Stimulated activated memory B cell treated with anti-CD40 and anti-IgM and Interleukin-4, amounts not matched to agents 10 μg/mL and 1 μg/mL and 100 μg/mL, for 72 hours (primary cell): ENCODE results near the gene PBX2.

ENCODE experiments used
- ATAC-seq: fragments of 150-1000 bp; cut with Tn5 transposase; 2 replicates; pipeline ENCODE4 v1.10.0; 2021
- H3K27ac Mint-ChIP-seq: one replicate; pipeline ENCODE4 v1.8.0; 2022; ENCODE audit warnings: mild to moderate bottlenecking, mixed read lengths
- H3K27me3 Mint-ChIP-seq: one replicate; pipeline ENCODE4 v1.8.0; 2022; ENCODE audit warnings: mixed read lengths
- H3K36me3 Mint-ChIP-seq: one replicate; pipeline ENCODE4 v1.8.0; 2022; ENCODE audit warnings: mixed read lengths
- H3K4me1 Mint-ChIP-seq: one replicate; pipeline ENCODE4 v1.8.0; 2022; ENCODE audit warnings: mixed read lengths
- H3K4me3 Mint-ChIP-seq: one replicate; pipeline ENCODE4 v1.8.0; 2022; ENCODE audit warnings: mild to moderate bottlenecking, moderate library complexity, mixed read lengths
- H3K9me3 Mint-ChIP-seq: one replicate; pipeline ENCODE4 v1.8.0; 2022; ENCODE audit warnings: mixed read lengths

PBX2 gene

DNA sequence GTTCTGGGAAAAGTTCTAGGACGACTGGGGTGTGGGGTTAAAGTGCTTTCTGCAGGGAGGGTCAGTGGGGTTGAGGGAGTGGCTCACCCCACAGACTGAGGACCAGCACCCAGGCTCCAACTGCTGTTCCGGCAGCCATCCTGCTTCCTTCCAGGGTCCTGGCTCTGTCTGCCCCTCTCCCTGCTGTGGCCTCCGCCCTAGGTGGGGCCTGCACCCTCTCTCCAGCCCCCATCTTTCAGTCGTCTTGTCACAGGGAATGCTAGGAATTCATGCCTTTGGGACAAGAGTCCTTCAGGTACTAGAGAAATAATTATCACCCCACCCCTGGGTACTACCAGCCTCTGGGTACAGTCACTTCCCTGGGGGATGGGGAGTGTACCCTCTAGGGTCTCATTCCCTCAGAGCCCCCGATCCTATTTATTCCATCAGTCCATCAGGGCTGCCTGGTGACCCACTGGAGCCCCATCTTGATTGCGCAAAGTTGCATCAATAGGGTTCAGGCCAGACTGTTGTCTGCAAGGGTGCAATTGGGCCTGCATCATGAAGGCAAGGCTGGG lies 5.8 kb downstream of the PBX2 start, which contains the start of gene AGER:
Gene AGER (minus strand): TSS at position 170 of the 557 bp plus-strand sequence. CDS start 31 bp downstream, at position 139.
- H3K9me3 Mint-ChIP-seq: no peaks in the 10 kb centered on the region
- no peaks in the 10 kb centered on the region for H3K27me3 Mint-ChIP-seq
- no peak for ATAC-seq
- peaks cover 65% of the 10 kb centered on the region for H3K4me1 Mint-ChIP-seq
- no peak within 1 kb of the TSS for H3K4me3 Mint-ChIP-seq
- H3K27ac Mint-ChIP-seq: no peak within 1 kb of the TSS
- peaks cover 52% of the 10 kb centered on the region for H3K36me3 Mint-ChIP-seq

DNA sequence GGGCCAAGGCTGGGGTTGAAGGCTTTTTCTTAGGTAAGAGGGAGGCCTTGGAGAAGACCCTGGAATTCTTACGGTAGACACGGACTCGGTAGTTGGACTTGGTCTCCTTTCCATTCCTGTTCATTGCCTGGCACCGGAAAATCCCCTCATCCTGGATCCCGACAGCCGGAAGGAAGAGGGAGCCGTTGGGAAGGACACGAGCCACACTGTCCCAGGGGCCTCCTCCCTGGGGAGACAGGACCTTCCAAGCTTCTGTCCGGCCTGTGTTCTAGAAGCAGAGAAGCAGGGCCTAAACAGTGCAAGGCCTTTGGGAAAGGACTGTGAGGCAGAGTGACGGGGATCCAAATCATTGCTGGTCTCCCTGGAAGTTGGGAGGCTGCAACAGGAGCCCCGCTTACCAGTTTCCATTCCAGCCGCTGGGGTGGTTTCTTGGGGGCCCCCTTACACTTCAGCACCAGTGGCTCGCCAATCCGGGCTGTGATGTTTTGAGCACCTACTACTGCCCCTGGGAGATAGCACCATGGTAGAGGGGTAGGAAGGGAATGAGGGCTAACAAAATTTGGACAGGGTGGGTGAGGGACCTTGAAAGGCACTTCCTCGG lies 6.4 kb downstream of the PBX2 start:
- no peaks in the 10 kb centered on the region for H3K9me3 Mint-ChIP-seq
- H3K27me3 Mint-ChIP-seq: no peaks in the 10 kb centered on the region
- H3K4me3 Mint-ChIP-seq: no peak overlapping the region
- ATAC-seq: no peak
- H3K36me3 Mint-ChIP-seq: peaks cover 52% of the 10 kb centered on the region
- peaks cover 65% of the 10 kb centered on the region for H3K4me1 Mint-ChIP-seq
- no peak overlapping the region for H3K27ac Mint-ChIP-seq

GRCh38 chr6:32183030-32183429 lies 7.0 kb downstream of the PBX2 start:
- no peaks in the 10 kb centered on the region for H3K27me3 Mint-ChIP-seq
- no peak for ATAC-seq
- peak overlapping the region; percentile 23 for H3K27ac Mint-ChIP-seq
- peaks cover 53% of the 10 kb centered on the region for H3K36me3 Mint-ChIP-seq
- peaks cover 63% of the 10 kb centered on the region for H3K4me1 Mint-ChIP-seq
- H3K9me3 Mint-ChIP-seq: no peaks in the 10 kb centered on the region
- no peak overlapping the region for H3K4me3 Mint-ChIP-seq

- Mint-ChIP-seq H3K36me3 (peaks cover 50% of the 10 kb centered on the region), H3K4me1 (peaks cover 61% of the 10 kb centered on the region), H3K4me3 (no peak overlapping the region), H3K27ac (peak overlapping the region; percentile 23), H3K9me3 (no peaks in the 10 kb centered on the region), H3K27me3 (no peaks in the 10 kb centered on the region)
- ATAC-seq: no peak
Observed at GRCh38 chr6:32182555-32182981, 7.4 kb downstream of the PBX2 start.

DNA sequence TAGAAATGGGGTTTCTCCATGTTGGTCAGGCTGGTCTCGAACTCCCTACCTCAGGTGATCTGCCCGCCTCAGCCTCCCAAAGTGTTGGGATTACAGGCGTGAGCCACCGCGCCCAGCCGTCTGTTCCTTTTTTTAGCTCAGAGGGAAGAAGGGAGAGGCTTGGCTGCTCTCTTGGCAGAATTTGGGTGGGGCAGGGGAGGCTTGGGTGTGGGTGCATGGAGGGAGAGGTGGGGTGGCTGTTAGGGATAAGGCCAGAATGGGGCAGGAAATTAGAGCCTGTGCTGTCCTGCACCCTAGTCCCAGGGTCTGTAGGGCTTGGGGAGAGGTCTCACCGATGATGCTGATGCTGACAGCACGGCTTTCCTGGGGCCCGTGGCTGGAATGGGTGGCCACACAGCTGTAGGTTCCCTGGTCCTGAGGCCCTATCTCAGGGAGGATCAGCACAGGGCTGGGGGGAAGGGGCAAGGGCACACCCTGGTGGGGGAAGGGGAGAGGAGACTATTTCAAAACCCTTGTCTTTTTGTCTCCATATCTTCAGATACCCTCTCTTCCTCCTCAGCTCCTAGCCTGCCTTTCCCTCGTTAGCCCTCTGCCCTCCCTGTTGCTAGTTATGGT lies 8.0 kb downstream of the PBX2 start:
- no peaks in the 10 kb centered on the region for H3K9me3 Mint-ChIP-seq
- ATAC-seq: no peak
- H3K27ac Mint-ChIP-seq: peak overlapping the region; percentile 23
- H3K4me1 Mint-ChIP-seq: peaks cover 61% of the 10 kb centered on the region
- H3K27me3 Mint-ChIP-seq: no peaks in the 10 kb centered on the region
- H3K36me3 Mint-ChIP-seq: peaks cover 44% of the 10 kb centered on the region
- H3K4me3 Mint-ChIP-seq: no peak overlapping the region

GRCh38 chr6:32181148-32181702 lies 8.8 kb downstream of the PBX2 start:
- Mint-ChIP-seq H3K27ac (no peak overlapping the region), H3K9me3 (no peaks in the 10 kb centered on the region), H3K4me3 (no peak overlapping the region), H3K36me3 (peaks cover 36% of the 10 kb centered on the region), H3K27me3 (no peaks in the 10 kb centered on the region), H3K4me1 (peaks cover 61% of the 10 kb centered on the region)
- ATAC-seq: no peak

- peaks cover 28% of the 10 kb centered on the region for H3K36me3 Mint-ChIP-seq
- peak overlapping the region; percentile 86 for H3K27ac Mint-ChIP-seq
- H3K4me1 Mint-ChIP-seq: peaks cover 63% of the 10 kb centered on the region
Observed at GRCh38 chr6:32179766-32180405, 10.1 kb downstream of the PBX2 start.

DNA sequence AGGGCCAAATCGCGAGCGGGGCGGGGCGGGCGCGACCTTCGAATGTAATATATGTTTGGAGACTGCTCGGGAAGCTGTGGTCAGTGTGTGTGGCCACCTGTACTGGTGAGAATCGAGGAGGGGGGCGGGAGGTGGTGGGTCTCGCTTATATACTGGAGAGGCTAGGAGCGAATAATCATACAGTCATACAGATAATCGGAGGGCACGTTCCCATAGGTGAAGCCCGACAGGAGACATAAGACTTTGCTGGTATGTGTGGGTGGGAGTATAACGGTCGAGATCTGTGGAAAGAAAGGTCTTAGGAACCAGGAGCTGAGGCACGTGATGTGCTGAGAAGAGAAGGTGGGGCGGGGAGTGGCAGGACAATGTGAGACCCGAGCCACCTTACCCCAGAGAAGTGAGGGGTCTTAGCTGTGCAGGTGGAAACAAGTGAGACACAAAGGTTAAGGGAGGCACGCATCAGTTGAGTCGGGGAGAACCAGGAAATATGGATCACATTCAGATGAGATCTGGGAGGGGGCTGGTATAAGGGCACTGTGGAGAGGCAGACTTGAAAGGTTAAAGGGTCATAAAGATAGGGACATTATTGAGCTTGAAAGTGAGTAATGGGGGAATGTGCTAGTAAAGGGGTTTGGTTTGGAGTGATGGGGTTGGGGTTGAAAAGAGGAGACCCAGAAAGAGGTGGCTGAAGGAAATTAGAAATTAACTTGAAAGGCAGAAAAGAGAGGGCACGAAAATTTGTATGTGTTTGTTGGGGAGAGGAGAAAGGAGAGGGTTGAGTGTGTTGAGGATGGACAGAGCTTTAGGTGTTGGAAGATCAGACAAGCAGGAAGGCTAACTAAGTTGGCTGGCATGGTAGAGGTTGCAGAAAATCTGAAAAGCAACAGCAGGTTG lies 11.2 kb downstream of the PBX2 start:
- Mint-ChIP-seq H3K4me3 (peak overlapping the region; percentile 86), H3K4me1 (peaks cover 70% of the 10 kb centered on the region), H3K27ac (peak overlapping the region; percentile 86), H3K27me3 (no peaks in the 10 kb centered on the region), H3K9me3 (no peaks in the 10 kb centered on the region), H3K36me3 (peaks cover 28% of the 10 kb centered on the region)
- ATAC-seq: no peak

More at GRCh38 chr6:32179766-32180405, 10.1 kb downstream of the PBX2 start:
- H3K27me3 Mint-ChIP-seq: no peaks in the 10 kb centered on the region
- H3K9me3 Mint-ChIP-seq: no peaks in the 10 kb centered on the region
- peak overlapping the region; percentile 47 for H3K4me3 Mint-ChIP-seq
- no peak for ATAC-seq

- peak within 1 kb of the TSS; percentile 86 for H3K27ac Mint-ChIP-seq
- H3K4me1 Mint-ChIP-seq: peaks cover 78% of the 10 kb centered on the region
- ATAC-seq: peak; percentile 95
- H3K9me3 Mint-ChIP-seq: no peaks in the 10 kb centered on the region
- H3K4me3 Mint-ChIP-seq: peak within 1 kb of the TSS; percentile 86
- H3K27me3 Mint-ChIP-seq: no peaks in the 10 kb centered on the region
- peaks cover 28% of the 10 kb centered on the region for H3K36me3 Mint-ChIP-seq
Observed at GRCh38 chr6:32177788-32178546, 12.0 kb downstream of the PBX2 start, which contains the start of gene RNF5. RNF5 (plus strand) TSS chr6:32178405; CDS start chr6:32178512, 107 bp downstream.

DNA sequence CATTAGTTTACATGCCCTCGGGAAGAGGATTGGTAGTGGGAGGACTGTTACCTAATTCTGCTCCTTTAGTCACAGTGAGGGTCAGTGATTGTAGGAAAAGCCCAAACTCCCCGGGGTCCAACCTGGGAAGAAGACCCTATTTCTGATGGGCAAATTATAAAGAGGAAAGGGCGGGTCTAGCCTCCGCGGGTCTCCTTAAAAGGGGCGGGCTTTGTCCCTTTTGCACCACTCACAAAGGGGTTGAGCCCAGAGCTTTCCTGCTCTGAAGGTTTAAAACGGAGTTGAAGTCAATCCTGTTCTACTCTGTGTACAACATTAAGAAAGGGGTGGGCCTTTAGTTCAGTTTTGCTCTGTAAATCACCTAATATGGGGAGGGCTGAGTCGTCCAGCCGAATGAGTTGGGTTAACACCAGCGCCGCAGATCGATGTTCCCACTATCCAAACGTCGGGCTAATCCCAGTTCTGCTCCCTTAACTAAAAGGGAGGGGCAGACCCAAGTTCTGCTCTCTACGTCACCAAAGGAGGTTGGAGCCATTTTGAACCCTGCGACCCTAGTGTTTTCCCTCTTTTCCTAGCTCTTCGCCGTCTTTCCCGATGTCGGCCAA lies 12.7 kb downstream of the PBX2 start:
- ATAC-seq: no peak
- Mint-ChIP-seq H3K9me3 (no peaks in the 10 kb centered on the region), H3K27me3 (no peaks in the 10 kb centered on the region)

DNA sequence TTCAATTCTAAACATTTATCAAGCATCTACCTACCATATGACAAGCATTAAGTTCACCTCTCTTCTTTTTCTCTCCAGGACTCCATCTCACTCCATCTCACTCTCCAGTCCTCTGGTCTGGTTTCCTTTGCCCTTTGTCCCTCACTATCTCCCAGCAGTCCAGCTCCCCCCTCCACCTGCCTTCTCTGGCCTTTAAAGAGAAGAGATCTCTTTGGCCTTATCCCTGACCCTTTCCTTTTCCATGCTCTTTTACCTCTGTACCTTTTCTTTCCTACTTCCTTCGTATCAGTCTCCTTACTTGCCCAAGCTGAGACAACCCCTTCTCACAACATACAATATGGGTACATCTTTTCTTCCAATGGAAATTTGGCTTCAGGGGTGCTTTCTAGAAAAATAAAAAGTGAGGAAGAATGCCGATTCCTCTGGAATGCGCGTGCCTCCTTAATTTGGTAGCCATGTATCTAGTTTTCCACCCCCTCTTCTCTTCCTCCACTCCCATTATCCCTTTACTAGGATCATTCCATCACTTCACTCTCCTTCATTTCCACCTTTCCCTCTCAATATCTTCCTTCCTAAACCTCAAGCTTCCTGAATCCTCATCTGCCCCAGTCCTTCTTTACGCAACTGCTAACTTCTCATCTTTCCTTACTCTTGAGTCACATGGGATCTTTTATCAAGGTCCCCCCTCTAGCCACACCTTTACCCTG lies 13.4 kb downstream of the PBX2 start:
- H3K27ac Mint-ChIP-seq: peak overlapping the region; percentile 86
- peaks cover 74% of the 10 kb centered on the region for H3K4me1 Mint-ChIP-seq
- peaks cover 22% of the 10 kb centered on the region for H3K36me3 Mint-ChIP-seq
- H3K27me3 Mint-ChIP-seq: no peaks in the 10 kb centered on the region
- H3K9me3 Mint-ChIP-seq: no peaks in the 10 kb centered on the region
- H3K4me3 Mint-ChIP-seq: peak overlapping the region; percentile 86
- ATAC-seq: no peak

More for the DNA sequence above, 12.7 kb downstream of the PBX2 start:
- Mint-ChIP-seq H3K4me1 (peaks cover 75% of the 10 kb centered on the region), H3K4me3 (peak overlapping the region; percentile 86), H3K36me3 (peaks cover 22% of the 10 kb centered on the region), H3K27ac (peak overlapping the region; percentile 86)

DNA sequence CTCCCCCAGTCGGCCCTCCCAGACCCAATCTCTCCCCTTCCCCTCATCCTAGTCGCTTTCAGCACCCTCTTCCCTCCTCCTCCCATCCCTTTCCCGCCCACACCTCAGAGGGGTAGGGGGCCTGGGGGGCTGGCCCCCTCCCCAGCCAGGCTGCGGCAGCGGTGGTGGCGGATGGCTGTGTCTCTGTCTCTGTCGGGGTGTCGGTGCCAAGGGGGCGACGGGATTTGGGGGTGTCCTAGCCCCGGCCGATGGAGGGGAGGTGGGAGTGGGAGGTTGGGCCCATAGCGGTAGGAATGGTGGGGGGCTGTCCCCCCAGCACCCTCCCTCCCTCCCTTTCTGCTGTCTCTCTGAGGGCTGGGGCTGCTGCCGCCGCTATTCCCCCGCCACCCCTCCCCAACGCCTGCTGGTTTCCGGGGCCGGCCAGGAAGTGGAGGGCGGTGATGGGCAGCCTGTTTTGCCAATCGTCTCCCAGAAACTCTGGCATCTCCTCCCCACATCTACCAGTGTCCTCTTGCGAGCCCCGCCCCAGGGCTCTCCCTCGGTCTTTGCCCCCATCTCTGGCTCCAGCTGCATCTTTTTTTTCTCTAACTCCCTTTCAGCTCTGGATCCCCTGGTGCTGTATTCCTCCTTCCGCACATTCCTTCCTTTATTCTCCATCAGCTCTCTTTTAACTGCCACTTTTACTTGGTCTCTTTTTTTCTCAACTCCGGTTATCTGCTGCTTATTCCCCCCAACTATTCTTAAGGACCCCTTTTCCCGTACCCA lies 14.1 kb downstream of the PBX2 start, which contains the start of gene AGPAT1:
Gene AGPAT1 (minus strand): TSS at position 374 of the 765 bp plus-strand sequence. CDS start 4,588 bp downstream, outside the sequence.
- Mint-ChIP-seq H3K27ac (peak within 1 kb of the TSS; percentile 86), H3K4me3 (peak within 1 kb of the TSS; percentile 86), H3K36me3 (peaks cover 22% of the 10 kb centered on the region), H3K4me1 (peaks cover 73% of the 10 kb centered on the region), H3K27me3 (no peaks in the 10 kb centered on the region), H3K9me3 (no peaks in the 10 kb centered on the region)
- ATAC-seq: peak; percentile 77
